H9 (cell line): Measurements from ENCODE around the gene FBXO10. TPM values are rescaled to one million over a fixed set of nuclear protein-coding genes. Genes with fewer than 3 reads are reported as not detected.

Source experiments
- DNase-seq: peaks from one replicate; pipeline ENCODE4 v3.0.0-alpha.2; 2017
- H2AFZ ChIP-seq: one replicate; pipeline ENCODE4 v1.6.1; 2013; ENCODE audit warnings: mild to moderate bottlenecking, low read length, control low read depth, moderate library complexity
- H2AK5ac ChIP-seq: 2 replicates; pipeline ENCODE4 v1.6.1; 2013; ENCODE audit warnings: low read length, control low read depth, mixed read lengths; ENCODE audit not compliant: insufficient read length
- H2BK120ac ChIP-seq: one replicate; pipeline ENCODE4 v1.6.1; 2013; ENCODE audit warnings: low read depth, mild to moderate bottlenecking, low read length, control low read depth, inconsistent platforms; ENCODE audit not compliant: poor library complexity, severe bottlenecking
- H2BK12ac ChIP-seq: 2 replicates; pipeline ENCODE4 v1.6.1; 2013; ENCODE audit warnings: low read length, control low read depth, mixed read lengths, low read depth; ENCODE audit not compliant: insufficient read length
- H2BK15ac ChIP-seq: 2 replicates; pipeline ENCODE4 v1.6.1; 2013; ENCODE audit warnings: low read depth, low read length, control low read depth
- H2BK20ac ChIP-seq: one replicate; pipeline ENCODE4 v1.6.1; 2013; ENCODE audit warnings: low read depth, mild to moderate bottlenecking, low read length, control low read depth, inconsistent platforms; ENCODE audit not compliant: poor library complexity, severe bottlenecking
- H2BK5ac ChIP-seq: 2 replicates; pipeline ENCODE4 v1.6.1; 2013; ENCODE audit warnings: low read length, control low read depth, mixed read lengths; ENCODE audit not compliant: insufficient read length
- H3K14ac ChIP-seq: 2 replicates; pipeline ENCODE4 v1.6.1; 2013; ENCODE audit warnings: low read length, control low read depth; ENCODE audit not compliant: insufficient read depth
- H3K18ac ChIP-seq: 2 replicates; pipeline ENCODE4 v1.6.1; 2013; ENCODE audit warnings: low read depth, mild to moderate bottlenecking, mixed read lengths, low read length, control low read depth; ENCODE audit not compliant: insufficient read length
- H3K23ac ChIP-seq: 2 replicates; pipeline ENCODE4 v1.6.1; 2013; ENCODE audit warnings: low read length, control low read depth, mixed read lengths, low read depth; ENCODE audit not compliant: insufficient read length
- H3K23me2 ChIP-seq: 2 replicates; pipeline ENCODE4 v1.6.1; 2013; ENCODE audit warnings: low read depth, mild to moderate bottlenecking, mixed read lengths, low read length, control low read depth; ENCODE audit not compliant: insufficient read length, poor library complexity, severe bottlenecking
- H3K27ac ChIP-seq: 2 replicates; pipeline ENCODE4 v1.5.1; 2013; ENCODE audit warnings: low read length, control low read depth, mixed read lengths, low read depth; ENCODE audit not compliant: insufficient read length
- H3K27me3 ChIP-seq: 2 replicates; pipeline ENCODE4 v1.6.1; 2013; ENCODE audit warnings: low read length, control low read depth, inconsistent platforms; ENCODE audit not compliant: insufficient read depth
- H3K4ac ChIP-seq: 2 replicates; pipeline ENCODE4 v1.6.1; 2013; ENCODE audit warnings: low read depth, mild to moderate bottlenecking, control low read depth, inconsistent platforms, low read length, moderate library complexity
- H3K4me1 ChIP-seq: 2 replicates; pipeline ENCODE4 v1.6.1; 2013; ENCODE audit warnings: low read length, control low read depth, inconsistent platforms; ENCODE audit not compliant: insufficient read depth
- H3K4me2 ChIP-seq: 2 replicates; pipeline ENCODE4 v1.6.1; 2013; ENCODE audit warnings: low read length, control low read depth, mixed read lengths; ENCODE audit not compliant: insufficient read length, insufficient read depth
- H3K56ac ChIP-seq: 2 replicates; pipeline ENCODE4 v1.6.1; 2013; ENCODE audit warnings: low read depth, mild to moderate bottlenecking, mixed read lengths, low read length, control low read depth; ENCODE audit not compliant: insufficient read length
- H3K79me1 ChIP-seq: 2 replicates; pipeline ENCODE4 v1.6.1; 2013; ENCODE audit warnings: low read depth, mild to moderate bottlenecking, moderate library complexity, low read length, control low read depth, inconsistent platforms; ENCODE audit not compliant: insufficient read depth, poor library complexity, severe bottlenecking
- H3K79me2 ChIP-seq: 2 replicates; pipeline ENCODE4 v1.6.1; 2013; ENCODE audit warnings: low read length, control low read depth, inconsistent platforms; ENCODE audit not compliant: insufficient read depth
- H3K9ac ChIP-seq: 2 replicates; pipeline ENCODE4 v1.6.1; 2013; ENCODE audit warnings: low read length, control low read depth, mixed read lengths; ENCODE audit not compliant: insufficient read length; ENCODE audit errors: extremely low read depth
- H3K9me3 ChIP-seq: one replicate; pipeline ENCODE4 v1.6.1; 2013; ENCODE audit warnings: low read depth, low read length, inconsistent platforms; ENCODE audit not compliant: control insufficient read depth
- H3T11ph ChIP-seq: one replicate; pipeline ENCODE4 v1.6.1; 2013; ENCODE audit warnings: mild to moderate bottlenecking, low read length, control low read depth, inconsistent platforms
- H4K20me1 ChIP-seq: one replicate; pipeline ENCODE4 v1.6.1; 2013; ENCODE audit not compliant: control insufficient read depth, insufficient read length, insufficient read depth
- H4K5ac ChIP-seq: 2 replicates; pipeline ENCODE4 v1.6.1; 2013; ENCODE audit warnings: low read depth, mild to moderate bottlenecking, mixed read lengths, low read length, control low read depth; ENCODE audit not compliant: insufficient read length
- H4K8ac ChIP-seq: replicated peaks from 2 replicates; pipeline ENCODE4 v1.6.1; 2013; ENCODE audit warnings: low read length, control low read depth, mixed read lengths, low read depth; ENCODE audit not compliant: insufficient read length
- H4K91ac ChIP-seq: 2 replicates; pipeline ENCODE4 v1.6.1; 2013; ENCODE audit warnings: low read depth, mild to moderate bottlenecking, moderate library complexity, mixed read lengths, low read length, control low read depth; ENCODE audit not compliant: insufficient read length
- H3K27ac Mint-ChIP-seq, 3 experiments: 2 replicates in 2 of 3; 3 replicates in 1 of 3; pipeline ENCODE4 v1.8.0; 2020 to 2021; ENCODE audit warnings: mixed read lengths in 3 of 3, mild to moderate bottlenecking in 1 of 3, moderate library complexity in 1 of 3
- H3K27me3 Mint-ChIP-seq: 2 replicates; pipeline ENCODE4 v1.8.0; 2021; ENCODE audit warnings: low read depth, mild to moderate bottlenecking, moderate library complexity, mixed read lengths
- H3K36me3 Mint-ChIP-seq, 3 experiments: 2 replicates in 2 of 3; 3 replicates in 1 of 3; pipeline ENCODE4 v1.8.0; 2020 to 2021; ENCODE audit warnings: low read depth in 3 of 3, mixed read lengths in 3 of 3; ENCODE audit not compliant: insufficient read depth in 1 of 3
- H3K4me1 Mint-ChIP-seq, 2 experiments: 2 replicates each; pipeline ENCODE4 v1.8.0; 2020; ENCODE audit warnings: mixed read lengths in 2 of 2
- H3K4me3 Mint-ChIP-seq, 2 experiments: 2 replicates in 1 of 2; 3 replicates in 1 of 2; pipeline ENCODE4 v1.8.0; 2020 to 2021; ENCODE audit warnings: mild to moderate bottlenecking in 2 of 2, mixed read lengths in 2 of 2, moderate library complexity in 1 of 2
- H3K9me3 Mint-ChIP-seq, 2 experiments: 2 replicates in 1 of 2; 3 replicates in 1 of 2; pipeline ENCODE4 v1.8.0; 2020; ENCODE audit warnings: mild to moderate bottlenecking in 2 of 2, mixed read lengths in 2 of 2, moderate library complexity in 1 of 2
- WGBS: extraction: QIAGEN DNeasy Blood & Tissue Kit; methylation state at CpG from one replicate; pipeline ENCODE4 v1.1.7; 2013; ENCODE audit warnings: missing lambda C conversion rate, low lambda C conversion rate, mixed read lengths; ENCODE audit not compliant: insufficient read length; ENCODE audit errors: extremely low coverage; 5-methylcytosine and 5-hydroxymethylcytosine counted together
- total RNA-seq: library from RNA; stranded (reverse); gene quantifications from 2 replicates; pipeline ENCODE4 v1.2.1, GENCODE V29; 2021
- TF ChIP-seq, protein P1 (sequence below): fragments of 200-600 bp; sonication (generic); conservative IDR thresholded peaks from 3 replicates; pipeline ENCODE4 v1.8.0; 2021; ENCODE audit warnings: antibody characterized with exemption, mild to moderate bottlenecking

Gene FBXO10
- total RNA-seq, 1 experiment from 2014 or later, result 16.8 TPM

DNA sequence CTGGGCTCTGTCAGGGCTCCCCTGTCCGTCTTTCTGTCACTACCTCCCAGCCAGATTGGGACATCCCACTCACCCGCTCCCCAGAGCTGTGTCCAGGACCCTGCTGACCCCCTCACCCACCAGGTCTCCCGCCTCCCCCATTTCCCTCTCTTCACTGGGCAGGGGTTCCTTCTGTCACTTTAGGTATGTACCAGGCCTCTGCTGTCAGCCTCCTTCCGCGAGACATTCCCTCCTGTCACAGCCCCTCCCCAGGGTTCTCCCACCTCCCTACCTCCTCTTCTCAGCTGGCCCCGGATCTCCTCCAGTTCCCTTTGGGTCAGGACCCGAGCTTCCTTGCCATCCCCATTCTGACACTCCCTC is 89.9 kb downstream of the FBXO10 start:
- Mint-ChIP-seq H3K27ac (peak overlapping the region in 2 of 3 experiments; percentile 91 to 92; a peak in 6 of 7 replicates), H3K9me3 (no peaks in the 10 kb centered on the region)
- no CpG with 5 or more reads among the region's 7 CpGs for WGBS

More for the DNA sequence above, 89.9 kb downstream of the FBXO10 start:
- H2AFZ ChIP-seq, result no peak overlapping the region
- no peak overlapping the region for H4K8ac ChIP-seq
- Mint-ChIP-seq H3K4me3 (peak overlapping the region; percentile 88 to 96), H3K27me3 (no peaks in the 10 kb centered on the region; the same call in 1 of the 2 replicates), H3K4me1 (peaks cover 23 to 26% of the 10 kb centered on the region in 2 experiments), H3K36me3 (peaks cover 15 to 41% (median 31%) of the 10 kb centered on the region in 3 experiments)
- no peak overlapping the region for H4K5ac ChIP-seq
- peak overlapping the region; percentile 73 for H3K14ac ChIP-seq
- peaks cover 9% of the 10 kb centered on the region for H3K23me2 ChIP-seq
- no peak overlapping the region for H2BK20ac ChIP-seq
- DNase-seq, result no peak
- H3K23ac ChIP-seq, result no peak overlapping the region
- no peak overlapping the region for H2BK120ac ChIP-seq
- no peak overlapping the region for H2BK15ac ChIP-seq
- TF ChIP-seq, protein P1, sequence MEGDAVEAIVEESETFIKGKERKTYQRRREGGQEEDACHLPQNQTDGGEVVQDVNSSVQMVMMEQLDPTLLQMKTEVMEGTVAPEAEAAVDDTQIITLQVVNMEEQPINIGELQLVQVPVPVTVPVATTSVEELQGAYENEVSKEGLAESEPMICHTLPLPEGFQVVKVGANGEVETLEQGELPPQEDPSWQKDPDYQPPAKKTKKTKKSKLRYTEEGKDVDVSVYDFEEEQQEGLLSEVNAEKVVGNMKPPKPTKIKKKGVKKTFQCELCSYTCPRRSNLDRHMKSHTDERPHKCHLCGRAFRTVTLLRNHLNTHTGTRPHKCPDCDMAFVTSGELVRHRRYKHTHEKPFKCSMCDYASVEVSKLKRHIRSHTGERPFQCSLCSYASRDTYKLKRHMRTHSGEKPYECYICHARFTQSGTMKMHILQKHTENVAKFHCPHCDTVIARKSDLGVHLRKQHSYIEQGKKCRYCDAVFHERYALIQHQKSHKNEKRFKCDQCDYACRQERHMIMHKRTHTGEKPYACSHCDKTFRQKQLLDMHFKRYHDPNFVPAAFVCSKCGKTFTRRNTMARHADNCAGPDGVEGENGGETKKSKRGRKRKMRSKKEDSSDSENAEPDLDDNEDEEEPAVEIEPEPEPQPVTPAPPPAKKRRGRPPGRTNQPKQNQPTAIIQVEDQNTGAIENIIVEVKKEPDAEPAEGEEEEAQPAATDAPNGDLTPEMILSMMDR, result no peak
- H3K27me3 ChIP-seq, result no peaks in the 10 kb centered on the region
- H2BK5ac ChIP-seq, result no peak overlapping the region
- peaks cover 11% of the 10 kb centered on the region; the same call in 1 of the 2 replicates for H3K79me2 ChIP-seq
- peaks cover 14% of the 10 kb centered on the region for H3K79me1 ChIP-seq
- H3T11ph ChIP-seq, result no peak overlapping the region
- no peak overlapping the region for H3K27ac ChIP-seq
- H3K9ac ChIP-seq, result peak overlapping the region; percentile 59
- H2BK12ac ChIP-seq, result no peak overlapping the region
- H4K20me1 ChIP-seq, result no peaks in the 10 kb centered on the region
- no peak overlapping the region for H2AK5ac ChIP-seq
- H3K56ac ChIP-seq, result no peak overlapping the region
- no peaks in the 10 kb centered on the region for H3K9me3 ChIP-seq
- H3K4ac ChIP-seq, result no peak overlapping the region
- H4K91ac ChIP-seq, result no peak overlapping the region
- no peak overlapping the region for H3K18ac ChIP-seq
- H3K4me2 ChIP-seq, result peak overlapping the region; percentile 98
- H3K4me1 ChIP-seq, result peaks cover 8% of the 10 kb centered on the region
